Measurements from ENCODE around the gene FOXD4L5.
"Not testable (repeated sequence)": the region's sequence is repeated elsewhere in the genome, so short reads cannot be mapped to it uniquely, and the experiment has no call there.

The FOXD4L5 gene

GRCh38 chr9:65285109-65285508 is at the start of gene FOXD4L5:
Gene FOXD4L5 (minus strand): TSS chr9:65285209. CDS start chr9:65284377, 832 bp downstream.
- DNase-seq (ENCODE audit: low read depth in 2 of 2) = not testable (repeated sequence)

GRCh38 chr9:65283943-65284342 is 1.1 kb downstream of the FOXD4L5 start:
- DNase-seq (ENCODE audit: low read depth in 2 of 2) = not testable (repeated sequence)

GRCh38 chr9:65282976-65283375 is 2.0 kb downstream of the FOXD4L5 start:
- not testable (repeated sequence) for DNase-seq (ENCODE audit: low read depth in 2 of 2)

Measured in stimulated activated CD8-positive, alpha-beta memory T cell treated with anti-CD3 and anti-CD28 coated beads, Interleukin-15, amount 100 ng/mL, for 48 hours (primary cell).